WTC11 (cell line): ENCODE results near the gene UPF3A. TPM values are rescaled to one million over a fixed set of nuclear protein-coding genes. Genes with fewer than 3 reads are reported as not detected.

ENCODE experiments used
- ATAC-seq: fragments of 200-7000 bp; cut with Tn5 transposase; 2 replicates; pipeline ENCODE4 v1.10.0; 2021; ENCODE audit warnings: mild to moderate bottlenecking, moderate library complexity
- CTCF ChIA-PET: fragments of 300-600 bp; sonication (Branson Sonifier 250); formaldehyde crosslinking; loops from one replicate; lab custom pipeline; 2021; ENCODE audit warnings: antibody characterized with exemption; lab: Charles Lee
- POLR2A ChIA-PET: fragments of 350-600 bp; sonication (Branson Sonifier 250); formaldehyde crosslinking; loops from one replicate; lab custom pipeline; 2021; ENCODE audit warnings: antibody characterized with exemption; lab: Charles Lee
- DNase-seq: peaks from one replicate; pipeline ENCODE4 v3.0.0; 2021; ENCODE audit warnings: low spot score
- H3K27ac Mint-ChIP-seq: 2 replicates; pipeline ENCODE4 v1.8.0; 2021; ENCODE audit warnings: mixed read lengths
- H3K27me3 Mint-ChIP-seq: 2 replicates; pipeline ENCODE4 v1.8.0; 2021; ENCODE audit warnings: low read depth, mild to moderate bottlenecking, moderate library complexity, mixed read lengths
- H3K36me3 Mint-ChIP-seq: 2 replicates; pipeline ENCODE4 v1.8.0; 2021; ENCODE audit warnings: mixed read lengths
- H3K4me1 Mint-ChIP-seq: 2 replicates; pipeline ENCODE4 v1.8.0; 2022; ENCODE audit warnings: mixed read lengths
- H3K4me3 Mint-ChIP-seq: 2 replicates; pipeline ENCODE4 v1.8.0; 2021; ENCODE audit warnings: mild to moderate bottlenecking, moderate library complexity, mixed read lengths
- H3K9me3 Mint-ChIP-seq: 2 replicates; pipeline ENCODE4 v1.8.0; 2021; ENCODE audit warnings: mixed read lengths
- ARID4B ChIP-seq: sonication (generic); formaldehyde crosslinking; IDR thresholded peaks from 2 replicates; pipeline ENCODE4 v1.8.0; 2023; ENCODE audit warnings: missing genetic modification reagents, mild to moderate bottlenecking, borderline replicate concordance
- ATF2 ChIP-seq: sonication (generic); formaldehyde crosslinking; IDR thresholded peaks from 2 replicates; pipeline ENCODE4 v1.8.1; 2022; ENCODE audit warnings: low read depth, missing genetic modification reagents, borderline replicate concordance
- CDX4 ChIP-seq: fragments of 250-450 bp; sonication (Bioruptor Pico); IDR thresholded peaks from 2 replicates; pipeline ENCODE4 v1.9.0; 2021; ENCODE audit warnings: moderate library complexity, mild to moderate bottlenecking, inconsistent platforms, borderline replicate concordance
- CREB1 ChIP-seq: sonication (generic); formaldehyde crosslinking; IDR thresholded peaks from 2 replicates; pipeline ENCODE4 v1.8.0; 2023; ENCODE audit warnings: mild to moderate bottlenecking, missing genetic modification reagents
- ERG ChIP-seq: fragments of 250-450 bp; sonication (Bioruptor Pico); IDR thresholded peaks from 2 replicates; pipeline ENCODE4 v1.8.0; 2021; ENCODE audit warnings: mild to moderate bottlenecking
- ETV6 ChIP-seq: sonication (generic); formaldehyde crosslinking; IDR thresholded peaks from 2 replicates; pipeline ENCODE4 v1.8.1; 2022; ENCODE audit warnings: mild to moderate bottlenecking, missing genetic modification reagents
- IRF2 ChIP-seq: sonication (generic); formaldehyde crosslinking; IDR thresholded peaks from 2 replicates; pipeline ENCODE4 v1.8.0; 2022; ENCODE audit warnings: low read depth, missing genetic modification reagents, borderline replicate concordance
- JUN ChIP-seq: sonication (generic); formaldehyde crosslinking; IDR thresholded peaks from 2 replicates; pipeline ENCODE4 v1.8.0; 2023; ENCODE audit warnings: mild to moderate bottlenecking, missing genetic modification reagents
- NR1H2 ChIP-seq: sonication (generic); formaldehyde crosslinking; IDR thresholded peaks from 2 replicates; pipeline ENCODE4 v1.9.0; 2021; ENCODE audit warnings: mild to moderate bottlenecking, moderate library complexity, missing genetic modification reagents
- SMAD3 ChIP-seq: sonication (generic); formaldehyde crosslinking; IDR thresholded peaks from 2 replicates; pipeline ENCODE4 v1.8.0; 2022; ENCODE audit warnings: missing genetic modification reagents, mild to moderate bottlenecking, borderline replicate concordance
- SOX15 ChIP-seq: fragments of 250-450 bp; sonication (Bioruptor Pico); IDR thresholded peaks from 2 replicates; pipeline ENCODE4 v1.9.0; 2021; ENCODE audit warnings: mild to moderate bottlenecking
- SP1 ChIP-seq: sonication (generic); formaldehyde crosslinking; conservative IDR thresholded peaks from 2 replicates; pipeline ENCODE4 v1.8.1; 2022; ENCODE audit warnings: missing genetic modification reagents
- ZNF121 ChIP-seq: sonication (generic); formaldehyde crosslinking; IDR thresholded peaks from 2 replicates; pipeline ENCODE4 v1.8.0; 2023; ENCODE audit warnings: missing genetic modification reagents
- ZNF512 ChIP-seq: sonication (generic); formaldehyde crosslinking; IDR thresholded peaks from 2 replicates; pipeline ENCODE4 v1.8.1; 2022; ENCODE audit warnings: missing genetic modification reagents, borderline replicate concordance
- total RNA-seq: library from RNA; stranded (reverse); gene quantifications from 3 replicates; pipeline ENCODE4 v1.2.3, GENCODE V29; 2021
- TF ChIP-seq, protein P1 (sequence below): sonication (generic); formaldehyde crosslinking; IDR thresholded peaks from 2 replicates; pipeline ENCODE4 v1.8.1; 2023; ENCODE audit warnings: mild to moderate bottlenecking, missing genetic modification reagents, borderline replicate concordance

UPF3A gene
- total RNA-seq, 1 experiment from 2014 or later, result 71.9 TPM

DNA sequence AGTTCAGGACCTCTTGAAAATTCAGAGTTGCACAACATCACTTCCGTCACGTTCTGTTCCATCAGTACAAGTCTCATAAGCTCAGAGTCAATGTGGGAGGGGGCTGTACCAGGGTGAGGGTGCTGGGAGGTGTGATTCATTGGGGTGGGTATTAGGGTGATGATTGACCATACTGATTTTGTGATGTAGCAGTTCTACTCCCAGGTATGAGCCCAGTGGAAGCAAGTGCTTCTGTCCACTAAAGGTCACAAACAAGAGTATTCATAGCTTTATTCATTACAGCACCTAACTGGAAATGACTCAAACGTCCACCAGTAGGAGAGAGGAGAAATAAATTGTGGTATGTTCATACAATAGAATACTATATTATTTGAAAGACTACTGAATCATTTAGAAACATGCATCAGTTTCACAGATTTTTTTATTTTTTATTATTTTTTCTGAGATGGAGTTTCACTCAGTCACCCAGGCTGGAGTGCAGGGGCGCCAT, 12.1 kb upstream of the UPF3A start:
- no peak for DNase-seq
- Mint-ChIP-seq H3K4me3 (no peak overlapping the region), H3K27ac (peak overlapping the region; percentile 37; the same call in 1 of the 2 replicates), H3K36me3 (peaks cover 68% of the 10 kb centered on the region), H3K4me1 (no peaks in the 10 kb centered on the region), H3K27me3 (no peaks in the 10 kb centered on the region), H3K9me3 (no peaks in the 10 kb centered on the region; the same call in 1 of the 2 replicates)
- no peak for ATAC-seq
- POLR2A ChIA-PET, result no interaction called here
- CTCF ChIA-PET, result no interaction called here
- no peak for TF ChIP-seq ATF2 (CRISPR knock-in tag)

DNA sequence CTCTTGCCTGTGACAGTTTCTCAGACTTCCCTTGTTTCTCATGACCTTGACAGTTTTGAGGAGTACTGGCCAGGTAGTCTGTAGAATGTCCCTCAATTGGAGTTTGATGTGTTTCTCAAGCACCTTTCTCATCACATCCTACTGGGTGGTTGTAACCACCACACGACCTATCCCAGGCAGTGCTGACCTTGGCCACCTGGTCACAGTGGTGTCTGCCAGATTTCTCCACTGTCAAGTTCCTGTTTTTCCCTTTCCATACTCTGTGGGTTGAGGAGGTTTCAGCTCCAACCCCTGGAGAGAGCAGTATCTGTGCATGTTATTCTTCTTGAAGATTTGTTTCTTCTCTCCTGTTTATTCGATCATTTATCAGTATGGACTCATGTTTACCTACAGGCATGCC, 8.4 kb upstream of the UPF3A start:
- Mint-ChIP-seq H3K27ac (peak overlapping the region; percentile 8; the same call in 1 of the 2 replicates), H3K27me3 (no peaks in the 10 kb centered on the region), H3K4me1 (no peaks in the 10 kb centered on the region), H3K9me3 (no peaks in the 10 kb centered on the region; the same call in 1 of the 2 replicates)
- TF ChIP-seq ARID4B, result no peak
- no peak for TF ChIP-seq SP1 (CRISPR knock-in tag)
- no peak for TF ChIP-seq CDX4
- TF ChIP-seq JUN (CRISPR knock-in tag), result no peak
- no peak for TF ChIP-seq SOX15 (CRISPR knock-in tag)
- TF ChIP-seq, all 79 proteins: peak for 0
- ATAC-seq (no peak), DNase-seq (no peak)
- Mint-ChIP-seq H3K4me3 (no peak overlapping the region), H3K36me3 (peaks cover 52% of the 10 kb centered on the region)
- CTCF ChIA-PET, result no interaction called here
- POLR2A ChIA-PET, result no interaction called here

GRCh38 chr13:114275304-114275703, 6.1 kb upstream of the UPF3A start:
- peaks cover 34% of the 10 kb centered on the region for H3K36me3 Mint-ChIP-seq
- H3K27me3 Mint-ChIP-seq, result no peaks in the 10 kb centered on the region
- no peak for TF ChIP-seq CREB1 (CRISPR knock-in tag)
- TF ChIP-seq ETV6 (CRISPR knock-in tag), result no peak
- ATAC-seq, result no peak
- ChIA-PET CTCF (no interaction called here), POLR2A (no interaction called here)
- H3K9me3 Mint-ChIP-seq, result no peaks in the 10 kb centered on the region
- H3K27ac Mint-ChIP-seq, result peak overlapping the region; percentile 70
- no peak for DNase-seq
- H3K4me3 Mint-ChIP-seq, result no peak overlapping the region
- H3K4me1 Mint-ChIP-seq, result peaks cover 10% of the 10 kb centered on the region

GRCh38 chr13:114279146-114279545, 2.3 kb upstream of the UPF3A start:
- H3K4me1 Mint-ChIP-seq, result peaks cover 25% of the 10 kb centered on the region
- POLR2A ChIA-PET, result no interaction called here
- no peak overlapping the region for H3K4me3 Mint-ChIP-seq
- TF ChIP-seq NR1H2 (no peak), JUN (CRISPR knock-in tag) (no peak), ZNF121 (CRISPR knock-in tag) (no peak), SMAD3 (CRISPR knock-in tag) (no peak), ERG (CRISPR knock-in tag) (no peak), ZNF512 (CRISPR knock-in tag) (no peak), IRF2 (CRISPR knock-in tag) (no peak)
- TF ChIP-seq, protein P1, sequence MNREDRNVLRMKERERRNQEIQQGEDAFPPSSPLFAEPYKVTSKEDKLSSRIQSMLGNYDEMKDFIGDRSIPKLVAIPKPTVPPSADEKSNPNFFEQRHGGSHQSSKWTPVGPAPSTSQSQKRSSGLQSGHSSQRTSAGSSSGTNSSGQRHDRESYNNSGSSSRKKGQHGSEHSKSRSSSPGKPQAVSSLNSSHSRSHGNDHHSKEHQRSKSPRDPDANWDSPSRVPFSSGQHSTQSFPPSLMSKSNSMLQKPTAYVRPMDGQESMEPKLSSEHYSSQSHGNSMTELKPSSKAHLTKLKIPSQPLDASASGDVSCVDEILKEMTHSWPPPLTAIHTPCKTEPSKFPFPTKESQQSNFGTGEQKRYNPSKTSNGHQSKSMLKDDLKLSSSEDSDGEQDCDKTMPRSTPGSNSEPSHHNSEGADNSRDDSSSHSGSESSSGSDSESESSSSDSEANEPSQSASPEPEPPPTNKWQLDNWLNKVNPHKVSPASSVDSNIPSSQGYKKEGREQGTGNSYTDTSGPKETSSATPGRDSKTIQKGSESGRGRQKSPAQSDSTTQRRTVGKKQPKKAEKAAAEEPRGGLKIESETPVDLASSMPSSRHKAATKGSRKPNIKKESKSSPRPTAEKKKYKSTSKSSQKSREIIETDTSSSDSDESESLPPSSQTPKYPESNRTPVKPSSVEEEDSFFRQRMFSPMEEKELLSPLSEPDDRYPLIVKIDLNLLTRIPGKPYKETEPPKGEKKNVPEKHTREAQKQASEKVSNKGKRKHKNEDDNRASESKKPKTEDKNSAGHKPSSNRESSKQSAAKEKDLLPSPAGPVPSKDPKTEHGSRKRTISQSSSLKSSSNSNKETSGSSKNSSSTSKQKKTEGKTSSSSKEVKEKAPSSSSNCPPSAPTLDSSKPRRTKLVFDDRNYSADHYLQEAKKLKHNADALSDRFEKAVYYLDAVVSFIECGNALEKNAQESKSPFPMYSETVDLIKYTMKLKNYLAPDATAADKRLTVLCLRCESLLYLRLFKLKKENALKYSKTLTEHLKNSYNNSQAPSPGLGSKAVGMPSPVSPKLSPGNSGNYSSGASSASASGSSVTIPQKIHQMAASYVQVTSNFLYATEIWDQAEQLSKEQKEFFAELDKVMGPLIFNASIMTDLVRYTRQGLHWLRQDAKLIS (CRISPR knock-in tag), result no peak

More at GRCh38 chr13:114279146-114279545, 2.3 kb upstream of the UPF3A start:
- ATAC-seq (no peak), DNase-seq (no peak)
- Mint-ChIP-seq H3K9me3 (no peaks in the 10 kb centered on the region), H3K36me3 (peaks cover 22% of the 10 kb centered on the region), H3K27me3 (no peaks in the 10 kb centered on the region), H3K27ac (0 out of 2 replicates have a peak overlapping the region, but pooled peaks have one; percentile 65)
- CTCF ChIA-PET, result no interaction called here
